Naive thymus-derived CD4-positive, alpha-beta T cell (primary cell): ENCODE results near the gene KCTD18. TPM values are rescaled to one million over a fixed set of nuclear protein-coding genes. Genes with fewer than 3 reads are reported as not detected.
A peak's percentile ranks its signal among the peaks of the same experiment; 100 is the strongest.

ENCODE experiments used
- ATAC-seq: fragments of 150-1000 bp; cut with Tn5 transposase; 2 replicates; pipeline ENCODE4 v1.10.0; 2021; ENCODE audit warnings: mild to moderate bottlenecking, moderate library complexity
- CTCF ChIA-PET: fragments of 350-600 bp; sonication (Branson Sonifier 250); formaldehyde crosslinking; loops from one replicate; lab custom pipeline; 2021; ENCODE audit warnings: antibody characterized with exemption; lab: Charles Lee
- POLR2A ChIA-PET: fragments of 350-600 bp; sonication (Branson Sonifier 250); formaldehyde crosslinking; loops from one replicate; lab custom pipeline; 2021; ENCODE audit warnings: antibody characterized with exemption, inconsistent platforms; lab: Charles Lee
- DNase-seq, 9 donors: peaks; one replicate each; pipeline versions ENCODE4 v3.0.0 to v3.0.0-alpha.2; 2020 to 2022; ENCODE audit warnings: mixed read lengths in 1 of 9
- H3K27ac ChIP-seq: one replicate; pipeline ENCODE4 v1.7.0; 2013; ENCODE audit warnings: mild to moderate bottlenecking, low read depth, low read length, moderate library complexity
- H3K27me3 ChIP-seq, 2 donors: one replicate each; pipeline ENCODE4 v1.7.0; 2013; ENCODE audit warnings: low read length in 2 of 2, mild to moderate bottlenecking in 2 of 2, moderate library complexity in 2 of 2; ENCODE audit not compliant: control insufficient read depth in 2 of 2, insufficient read depth in 2 of 2
- H3K36me3 ChIP-seq, 3 experiments: 1 replicate in 2 of 3; 2 replicates in 1 of 3; pipeline ENCODE4 v1.7.0; 2013; ENCODE audit warnings: low read length in 3 of 3, mild to moderate bottlenecking in 3 of 3, moderate library complexity in 1 of 3; ENCODE audit not compliant: insufficient read depth in 3 of 3, control insufficient read depth in 2 of 3
- H3K4me1 ChIP-seq, 2 donors: one replicate each; pipeline ENCODE4 v1.7.0; 2013; ENCODE audit warnings: low read length in 2 of 2, mild to moderate bottlenecking in 2 of 2, moderate library complexity in 1 of 2; ENCODE audit not compliant: control insufficient read depth in 2 of 2, insufficient read depth in 2 of 2
- H3K4me3 ChIP-seq: 2 replicates; pipeline ENCODE4 v1.7.0; 2013; ENCODE audit warnings: mild to moderate bottlenecking, low read length
- H3K9me3 ChIP-seq, 3 experiments: 1 replicate in 2 of 3; 2 replicates in 1 of 3; pipeline ENCODE4 v1.7.0; 2013; ENCODE audit warnings: low read length in 3 of 3; ENCODE audit not compliant: control insufficient read depth in 2 of 3
- H3K27ac Mint-ChIP-seq, 9 donors: one replicate each; pipeline ENCODE4 v1.8.0; 2020 to 2022; ENCODE audit warnings: mixed read lengths in 9 of 9, mild to moderate bottlenecking in 8 of 9, moderate library complexity in 5 of 9, inconsistent platforms in 2 of 9
- H3K27me3 Mint-ChIP-seq, 5 donors: one replicate each; pipeline ENCODE4 v1.8.0; 2021 to 2022; ENCODE audit warnings: mixed read lengths in 5 of 5, mild to moderate bottlenecking in 1 of 5
- H3K36me3 Mint-ChIP-seq, 5 donors: one replicate each; pipeline ENCODE4 v1.8.0; 2020 to 2022; ENCODE audit warnings: mixed read lengths in 5 of 5, mild to moderate bottlenecking in 3 of 5, inconsistent platforms in 1 of 5
- H3K4me1 Mint-ChIP-seq, 7 donors: one replicate each; pipeline ENCODE4 v1.8.0; 2020 to 2022; ENCODE audit warnings: mixed read lengths in 7 of 7, mild to moderate bottlenecking in 3 of 7, inconsistent platforms in 1 of 7
- H3K4me3 Mint-ChIP-seq, 10 donors: one replicate each; pipeline ENCODE4 v1.8.0; 2020 to 2022; ENCODE audit warnings: mild to moderate bottlenecking in 10 of 10, mixed read lengths in 10 of 10, moderate library complexity in 6 of 10, inconsistent platforms in 2 of 10
- H3K9me3 Mint-ChIP-seq, 11 donors: one replicate each; pipeline ENCODE4 v1.8.0; 2020 to 2022; ENCODE audit warnings: mixed read lengths in 11 of 11, mild to moderate bottlenecking in 4 of 11, inconsistent platforms in 1 of 11, moderate library complexity in 1 of 11
- intact Hi-C, 2 donors: fragments of 100-400 bp; cut with micrococcal nuclease; formaldehyde crosslinking; loops; one replicate each; pipeline ENCODE4 v1.15.1; 2023
- polyA plus RNA-seq, 2 donors: library from polyadenylated mRNA; unstranded; fragments of 300-500 nt; fragmentation: Illumina TruSeq; gene quantifications; one replicate each; pipeline ENCODE4 v1.2.3, GENCODE V29; 2021
- total RNA-seq, 6 experiments: library from RNA in 5 of 6; stranded (reverse) in 5 of 6; gene quantifications; 1 replicate in 5 of 6; 2 replicates in 1 of 6; pipeline ENCODE4 v1.2.3 and lab custom pipeline; 2021 to 2026

The KCTD18 gene
- total and polyA plus RNA-seq, 7 experiments from 2014 or later: 13.2 to 20.8 (median 18.4) TPM

GRCh38 chr2:200451511-200451910 is 58.4 kb downstream of the KCTD18 start:
- intact Hi-C loops: no loop called here
- no peaks in the 10 kb centered on the region for H3K9me3 Mint-ChIP-seq
- no peak overlapping the region for H3K4me3 Mint-ChIP-seq
- peaks cover 0 to 7% of the 10 kb centered on the region in 2 donors for H3K4me1 ChIP-seq
- ATAC-seq (no peak), DNase-seq (no peak)
- H3K27me3 ChIP-seq: no peaks in the 10 kb centered on the region
- ChIA-PET CTCF (no interaction called here), POLR2A (no interaction called here)
- no peak overlapping the region for H3K27ac Mint-ChIP-seq
- peaks cover 0 to 4% (median 0%) of the 10 kb centered on the region in 5 donors for H3K27me3 Mint-ChIP-seq
- peaks cover 0 to 22% (median 3%) of the 10 kb centered on the region in 5 donors for H3K36me3 Mint-ChIP-seq
- no peak overlapping the region for H3K4me3 ChIP-seq
- peaks cover 5 to 36% (median 10%) of the 10 kb centered on the region in 7 donors for H3K4me1 Mint-ChIP-seq
- no peaks in the 10 kb centered on the region for H3K9me3 ChIP-seq
- no peak overlapping the region for H3K27ac ChIP-seq
- H3K36me3 ChIP-seq: no peaks in the 10 kb centered on the region

GRCh38 chr2:200450288-200450687 is 59.6 kb downstream of the KCTD18 start:
- DNase-seq (no peak), ATAC-seq (no peak)
- no peaks in the 10 kb centered on the region for H3K27me3 ChIP-seq
- intact Hi-C loops: no loop called here
- no peak overlapping the region for H3K27ac ChIP-seq
- Mint-ChIP-seq H3K4me1 (peaks cover 0 to 33% (median 4%) of the 10 kb centered on the region in 7 donors), H3K27ac (no peak overlapping the region), H3K4me3 (no peak overlapping the region), H3K9me3 (no peaks in the 10 kb centered on the region), H3K27me3 (no peaks in the 10 kb centered on the region), H3K36me3 (peaks cover 0 to 19% (median 3%) of the 10 kb centered on the region in 5 donors)
- no peaks in the 10 kb centered on the region for H3K4me1 ChIP-seq
- H3K4me3 ChIP-seq: no peak overlapping the region
- no peaks in the 10 kb centered on the region for H3K9me3 ChIP-seq
- ChIA-PET POLR2A (no interaction called here), CTCF (no interaction called here)
- H3K36me3 ChIP-seq: no peaks in the 10 kb centered on the region

GRCh38 chr2:200449149-200449548 is 60.7 kb downstream of the KCTD18 start:
- H3K9me3 Mint-ChIP-seq: no peaks in the 10 kb centered on the region
- CTCF ChIA-PET: interaction anchor here (1.1 kb wide), 1 partner anchor 19 kb away, joined by 7 read pairs; no protein-coding TSS in a partner anchor
- Histone ChIP-seq H3K36me3 (no peaks in the 10 kb centered on the region), H3K27me3 (no peaks in the 10 kb centered on the region), H3K4me1 (no peaks in the 10 kb centered on the region), H3K4me3 (no peak overlapping the region), H3K27ac (no peak overlapping the region), H3K9me3 (no peaks in the 10 kb centered on the region)
- DNase-seq: no peak
- peaks cover 0 to 28% (median 1%) of the 10 kb centered on the region in 7 donors for H3K4me1 Mint-ChIP-seq
- intact Hi-C loops: no loop called here
- POLR2A ChIA-PET: no interaction called here
- H3K36me3 Mint-ChIP-seq: peaks cover 0 to 25% (median 3%) of the 10 kb centered on the region in 5 donors
- ATAC-seq: no peak
- no peaks in the 10 kb centered on the region for H3K27me3 Mint-ChIP-seq
- H3K4me3 Mint-ChIP-seq: no peak overlapping the region
- H3K27ac Mint-ChIP-seq: no peak overlapping the region

- H3K4me3 ChIP-seq: no peak overlapping the region
- Mint-ChIP-seq H3K4me1 (peaks cover 0 to 27% (median 1%) of the 10 kb centered on the region in 7 donors), H3K36me3 (peaks cover 0 to 31% (median 3%) of the 10 kb centered on the region in 5 donors), H3K9me3 (no peaks in the 10 kb centered on the region), H3K27me3 (no peaks in the 10 kb centered on the region), H3K27ac (no peak overlapping the region), H3K4me3 (no peak overlapping the region)
- no peaks in the 10 kb centered on the region for H3K36me3 ChIP-seq
- H3K27ac ChIP-seq: no peak overlapping the region
- no peaks in the 10 kb centered on the region for H3K9me3 ChIP-seq
- intact Hi-C loops: no loop called here
- CTCF ChIA-PET: interaction anchor here (1.1 kb wide), 2 partner anchors 20 to 30 kb away, joined by 3 to 7 read pairs; no protein-coding TSS in a partner anchor
- no peaks in the 10 kb centered on the region for H3K4me1 ChIP-seq
- DNase-seq (no peak), ATAC-seq (no peak)
- no peaks in the 10 kb centered on the region for H3K27me3 ChIP-seq
- POLR2A ChIA-PET: no interaction called here
Observed at GRCh38 chr2:200448455-200448854, 61.4 kb downstream of the KCTD18 start.

- DNase-seq (no peak), ATAC-seq (no peak)
- no peak overlapping the region for H3K4me3 ChIP-seq
- no peaks in the 10 kb centered on the region for H3K9me3 ChIP-seq
- peak overlapping the region in 2 of 9 donors; percentile 1 to 50 for H3K27ac Mint-ChIP-seq
- no peaks in the 10 kb centered on the region for H3K27me3 ChIP-seq
- ChIA-PET CTCF (interaction anchor here (1.1 kb wide), 1 partner anchor 31 kb away, joined by 3 read pairs; no protein-coding TSS in a partner anchor), POLR2A (no interaction called here)
- no peaks in the 10 kb centered on the region for H3K4me1 ChIP-seq
- no peak overlapping the region for H3K4me3 Mint-ChIP-seq
- H3K36me3 Mint-ChIP-seq: peaks cover 0 to 31% (median 0%) of the 10 kb centered on the region in 5 donors
- peaks cover 0 to 27% (median 1%) of the 10 kb centered on the region in 7 donors for H3K4me1 Mint-ChIP-seq
- no peaks in the 10 kb centered on the region for H3K27me3 Mint-ChIP-seq
- H3K9me3 Mint-ChIP-seq: no peaks in the 10 kb centered on the region
- intact Hi-C loops: no loop called here
- H3K27ac ChIP-seq: no peak overlapping the region
- H3K36me3 ChIP-seq: no peaks in the 10 kb centered on the region
Observed at GRCh38 chr2:200447139-200447855, 62.6 kb downstream of the KCTD18 start.

GRCh38 chr2:200446612-200447011 is 63.3 kb downstream of the KCTD18 start:
- H3K4me1 ChIP-seq: no peaks in the 10 kb centered on the region
- Mint-ChIP-seq H3K4me3 (no peak overlapping the region), H3K36me3 (peaks cover 0 to 34% (median 2%) of the 10 kb centered on the region in 5 donors), H3K27ac (peak overlapping the region in 2 of 9 donors; percentile 19 to 50), H3K4me1 (peaks cover 0 to 27% (median 1%) of the 10 kb centered on the region in 7 donors), H3K27me3 (no peaks in the 10 kb centered on the region), H3K9me3 (no peaks in the 10 kb centered on the region)
- intact Hi-C loops: no loop called here
- ATAC-seq: no peak
- H3K27me3 ChIP-seq: no peaks in the 10 kb centered on the region
- no peak overlapping the region for H3K27ac ChIP-seq
- DNase-seq: no peak
- no peak overlapping the region for H3K4me3 ChIP-seq
- POLR2A ChIA-PET: no interaction called here
- H3K9me3 ChIP-seq: no peaks in the 10 kb centered on the region
- H3K36me3 ChIP-seq: no peaks in the 10 kb centered on the region
- CTCF ChIA-PET: no interaction called here
